K562 (cell line): Measurements from ENCODE around the gene TMC4. TPM values are rescaled to one million over a fixed set of nuclear protein-coding genes. Genes with fewer than 3 reads are reported as not detected.

Experiments used
- DPF2 ChIP-seq: fragments of 450-650 bp; IDR thresholded peaks from 2 replicates; pipeline ENCODE4 v1.6.1; 2016
- IFI16 ChIP-seq: fragments of 250-450 bp; sonication (Bioruptor Pico); IDR thresholded peaks from 2 replicates; pipeline ENCODE4 v2.1.2; 2022; ENCODE audit warnings: mild to moderate bottlenecking, inconsistent platforms
- NFYB ChIP-seq: IDR thresholded peaks from 2 replicates; pipeline ENCODE4 v1.6.1; 2011; ENCODE audit warnings: mild to moderate bottlenecking, moderate library complexity; ENCODE audit not compliant: insufficient read length; ENCODE audit errors: extremely low read depth
- PKNOX1 ChIP-seq: fragments of 450-650 bp; IDR thresholded peaks from 2 replicates; pipeline ENCODE4 v1.6.1; 2016
- PTRF ChIP-seq: fragments of 450-650 bp; IDR thresholded peaks from 2 replicates; pipeline ENCODE4 v1.6.1; 2016; ENCODE audit warnings: mild to moderate bottlenecking, missing genetic modification characterization, missing compliant biosample characterization
- PTTG1 ChIP-seq: fragments of 450-650 bp; IDR thresholded peaks from 2 replicates; pipeline ENCODE4 v1.6.1; 2016; ENCODE audit warnings: low read depth, mild to moderate bottlenecking, missing genetic modification characterization, missing compliant biosample characterization
- TSHZ1 ChIP-seq: fragments of 250-450 bp; sonication (Bioruptor Pico); IDR thresholded peaks from 2 replicates; pipeline ENCODE4 v1.4.0; 2020; ENCODE audit warnings: mild to moderate bottlenecking, moderate library complexity
- ZBTB17 ChIP-seq: fragments of 450-650 bp; formaldehyde crosslinking; IDR thresholded peaks from 2 replicates; pipeline ENCODE4 v1.4.0; 2020; ENCODE audit warnings: mild to moderate bottlenecking
- ZKSCAN8 ChIP-seq: fragments of 200-800 bp; sonication (Bioruptor generic); IDR thresholded peaks from 2 replicates; pipeline ENCODE4 v1.6.1; 2016; ENCODE audit warnings: missing genetic modification characterization, missing compliant biosample characterization
- ZNF280A ChIP-seq: fragments of 450-650 bp; IDR thresholded peaks from 2 replicates; pipeline ENCODE4 v1.6.1; 2018; ENCODE audit warnings: mild to moderate bottlenecking, low read depth; ENCODE audit not compliant: partially characterized antibody
- ZNF282 ChIP-seq: sonication (generic); formaldehyde crosslinking; IDR thresholded peaks from 2 replicates; pipeline ENCODE4 v1.8.1; 2023; ENCODE audit warnings: missing genetic modification reagents
- ZNF589 ChIP-seq: fragments of 200-800 bp; sonication (Bioruptor generic); IDR thresholded peaks from 2 replicates; pipeline ENCODE4 v1.6.1; 2016; ENCODE audit warnings: low read depth, missing genetic modification characterization, missing compliant biosample characterization
- ZNF592 ChIP-seq: fragments of 450-650 bp; IDR thresholded peaks from 2 replicates; pipeline ENCODE4 v1.6.1; 2017; ENCODE audit warnings: antibody characterized with exemption, mild to moderate bottlenecking
- polyA plus RNA-seq, 8 experiments: library from polyadenylated mRNA; depleted of rRNA in 4 of 8; stranded (reverse) in 5 of 8; unstranded in 3 of 8; fragments of >200 nt; fragmentation: Nextera tagmentation in 2 of 8; fragmentation: Illumina TruSeq in 1 of 8; extraction: Ambion mirVana in 2 of 8; extraction: Trizol in 1 of 8; gene quantifications; 2 replicates each; pipeline versions ENCODE4 v1.2.1 to v1.2.3, GENCODE V29; 2011 to 2014; ENCODE audit warnings: inconsistent platforms in 1 of 8, missing spikeins in 1 of 8
- total RNA-seq, 7 experiments: library from RNA; depleted of rRNA in 6 of 7; stranded (reverse); fragments of >200 nt in 6 of 7; fragmentation: Illumina TruSeq in 2 of 7; extraction: Trizol in 2 of 7; gene quantifications; 2 replicates each; pipeline versions ENCODE4 v1.2.1 to v1.2.3, GENCODE V29; 2011 to 2021; ENCODE audit warnings: low replicate concordance in 1 of 7
- TF ChIP-seq, protein P1 (sequence below): sonication (generic); formaldehyde crosslinking; IDR thresholded peaks from 2 replicates; pipeline ENCODE4 v1.8.0; 2022; ENCODE audit warnings: mild to moderate bottlenecking, missing genetic modification reagents

TMC4 gene
- total and polyA plus RNA-seq, 9 of the 15 experiments (the other 6 are each of a cell fraction or from before 2014, with no cell fraction given), result 0.12 to 0.79 (median 0.36) TPM; not detected in 2

GRCh38 chr19:54115109-54116063 lies 57.6 kb downstream of the TMC4 start, which contains the start of the genes PRPF31 and TFPT (continued):
- TF ChIP-seq TSHZ1 (CRISPR knock-in tag) (no peak), ZBTB17 (peak; percentile 65; the same call in 1 of the 2 replicates), ZNF589 (CRISPR knock-in tag) (peak; percentile 86), ZNF280A (no peak), ZNF592 (peak; percentile 90), NFYB (peak; percentile 53), ZNF282 (CRISPR knock-in tag) (no peak), IFI16 (CRISPR knock-in tag) (no peak), DPF2 (0 out of 2 replicates have a peak, but pooled peaks have one; percentile 41), ZKSCAN8 (no peak; the same call in 1 of the 2 replicates), PTRF (tag) (no peak), PKNOX1 (no peak), PTTG1 (tag) (no peak)
- TF ChIP-seq, protein P1, sequence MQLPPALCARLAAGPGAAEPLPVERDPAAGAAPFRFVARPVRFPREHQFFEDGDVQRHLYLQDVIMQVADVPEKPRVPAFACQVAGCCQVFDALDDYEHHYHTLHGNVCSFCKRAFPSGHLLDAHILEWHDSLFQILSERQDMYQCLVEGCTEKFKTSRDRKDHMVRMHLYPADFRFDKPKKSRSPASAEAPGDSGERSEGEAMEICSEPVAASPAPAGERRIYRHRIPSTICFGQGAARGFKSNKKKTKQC (CRISPR knock-in tag), result peak; percentile 89
